ENCODE data around the gene MICAL2.

The MICAL2 gene

DNA sequence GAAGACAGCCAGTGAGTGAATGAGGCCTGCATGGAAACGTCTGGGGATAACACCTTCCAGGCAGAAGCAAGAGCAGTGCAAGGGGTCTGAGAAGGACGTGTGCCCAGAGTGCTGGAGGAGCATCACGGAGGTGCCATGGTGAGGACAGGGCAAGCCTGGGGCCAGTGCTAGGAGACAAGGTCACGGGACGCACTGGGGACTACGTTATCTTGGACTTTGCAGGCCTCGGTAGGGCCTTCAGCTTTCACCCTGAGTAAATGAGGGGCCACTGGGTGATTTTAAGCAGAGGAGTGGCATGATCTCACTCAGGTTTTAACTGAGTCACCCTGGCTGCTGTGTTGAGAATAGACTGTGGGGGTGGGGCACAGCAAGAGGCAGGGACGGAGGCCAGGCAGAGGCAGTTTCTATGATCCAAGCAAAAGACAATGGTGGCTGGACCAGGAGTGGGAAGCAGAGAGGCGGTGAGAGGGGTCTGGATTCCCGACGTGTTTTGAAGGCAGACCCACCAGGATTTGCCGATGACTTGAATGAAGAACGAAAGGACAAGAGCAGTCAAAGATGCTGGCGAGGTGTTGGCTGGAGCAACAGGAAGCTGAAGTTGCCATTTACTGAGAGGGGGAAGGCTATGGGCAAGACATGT lies 164.3 kb downstream of the MICAL2 start:
- peaks cover 9 to 15% of the 10 kb centered on the region in 2 experiments for H3K4me1 ChIP-seq (ENCODE audit: control insufficient read depth in 1 of 2, insufficient read depth in 2 of 2, low read length in 2 of 2)
- H2AFZ ChIP-seq (ENCODE audit: insufficient read depth, low read length, poor library complexity): no peak overlapping the region
- DNase-seq: no peak
- no peak overlapping the region for H2BK12ac ChIP-seq (ENCODE audit: low read length)
- no peaks in the 10 kb centered on the region for H3K36me3 ChIP-seq (ENCODE audit: control insufficient read depth in 1 of 2, insufficient read depth in 2 of 2, low read length in 2 of 2)
- no peak overlapping the region for H3K18ac ChIP-seq (ENCODE audit: low read length)
- no peak overlapping the region for H2BK5ac ChIP-seq (ENCODE audit: low read depth, low read length, poor library complexity)
- H3K4me2 ChIP-seq (ENCODE audit: low read length): no peak overlapping the region
- H3K79me1 ChIP-seq (ENCODE audit: low read length): no peaks in the 10 kb centered on the region
- H3K9ac ChIP-seq (ENCODE audit: low read length): no peak overlapping the region
- no peaks in the 10 kb centered on the region for H3K27me3 ChIP-seq (ENCODE audit: insufficient read depth, low read length)
- H3K79me2 ChIP-seq (ENCODE audit: control insufficient read depth, insufficient read depth, low read length, poor library complexity): no peaks in the 10 kb centered on the region
- WGBS (ENCODE audit: extremely low coverage, insufficient coverage, insufficient read length): no CpG with 5 or more reads among the region's 14 CpGs
- H3K9me3 ChIP-seq (ENCODE audit: insufficient read depth, low read depth, low read length): no peaks in the 10 kb centered on the region
- H3K4me3 ChIP-seq (ENCODE audit: low read depth, low read length): no peak overlapping the region
- H3K27ac ChIP-seq (ENCODE audit: low read depth, low read length): no peak overlapping the region
- H4K12ac ChIP-seq (ENCODE audit: low read depth, low read length): no peak overlapping the region
- H4K91ac ChIP-seq (ENCODE audit: low read depth, low read length): no peak overlapping the region
- H2AK5ac ChIP-seq (ENCODE audit: low read length): no peak overlapping the region
- H3K23ac ChIP-seq (ENCODE audit: low read length): no peak overlapping the region
- H3K4ac ChIP-seq (ENCODE audit: low read depth, low read length): no peak overlapping the region
- H3K14ac ChIP-seq (ENCODE audit: low read length): no peak overlapping the region
- no peak overlapping the region for H2BK120ac ChIP-seq (ENCODE audit: insufficient read depth, low read length, poor library complexity)
- H4K8ac ChIP-seq (ENCODE audit: low read depth, low read length): no peak overlapping the region

DNA sequence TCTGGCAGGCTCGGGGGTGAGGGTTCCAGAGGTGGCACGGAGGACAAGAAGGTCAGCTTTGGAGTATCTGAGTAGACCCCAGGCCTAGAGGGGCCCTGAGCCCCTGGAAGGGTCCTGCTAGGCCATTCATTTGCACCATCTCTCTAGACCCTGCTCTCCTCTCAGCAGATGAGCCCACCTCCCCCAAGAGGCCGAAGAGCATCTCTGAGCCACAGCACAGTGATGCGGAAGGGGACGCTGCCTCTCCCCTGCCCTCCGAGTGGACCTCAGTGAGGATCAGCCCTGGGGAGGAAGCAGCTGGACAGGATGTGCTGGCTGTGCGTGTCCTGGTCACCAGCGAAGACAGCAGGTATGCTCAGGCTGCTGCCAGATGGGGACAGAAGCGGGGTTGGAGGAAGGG lies 165.4 kb downstream of the MICAL2 start:
- no peak overlapping the region for H2BK5ac ChIP-seq (ENCODE audit: low read depth, low read length, poor library complexity)
- no peaks in the 10 kb centered on the region for H3K36me3 ChIP-seq (ENCODE audit: control insufficient read depth in 1 of 2, insufficient read depth in 2 of 2, low read length in 2 of 2)
- H3K79me1 ChIP-seq (ENCODE audit: low read length): peaks cover 3% of the 10 kb centered on the region
- no peak for DNase-seq
- H3K9me3 ChIP-seq (ENCODE audit: insufficient read depth, low read depth, low read length): no peaks in the 10 kb centered on the region
- no peak overlapping the region for H3K18ac ChIP-seq (ENCODE audit: low read length)
- peaks cover 7 to 11% of the 10 kb centered on the region in 2 experiments for H3K4me1 ChIP-seq (ENCODE audit: control insufficient read depth in 1 of 2, insufficient read depth in 2 of 2, low read length in 2 of 2)
- no peak overlapping the region for H2AFZ ChIP-seq (ENCODE audit: insufficient read depth, low read length, poor library complexity)
- no peaks in the 10 kb centered on the region for H3K27me3 ChIP-seq (ENCODE audit: insufficient read depth, low read length)
- no peak overlapping the region for H2BK12ac ChIP-seq (ENCODE audit: low read length)
- WGBS (ENCODE audit: extremely low coverage, insufficient coverage, insufficient read length): no CpG with 5 or more reads among the region's 9 CpGs
- H2AK5ac ChIP-seq (ENCODE audit: low read length): no peak overlapping the region
- no peak overlapping the region for H3K27ac ChIP-seq (ENCODE audit: low read depth, low read length)
- no peak overlapping the region for H4K91ac ChIP-seq (ENCODE audit: low read depth, low read length)
- no peak overlapping the region for H3K4ac ChIP-seq (ENCODE audit: low read depth, low read length)
- no peak overlapping the region for H3K4me3 ChIP-seq (ENCODE audit: low read depth, low read length)
- H4K8ac ChIP-seq (ENCODE audit: low read depth, low read length): no peak overlapping the region
- no peak overlapping the region for H3K14ac ChIP-seq (ENCODE audit: low read length)
- H3K4me2 ChIP-seq (ENCODE audit: low read length): no peak overlapping the region
- H4K12ac ChIP-seq (ENCODE audit: low read depth, low read length): no peak overlapping the region
- no peak overlapping the region for H2BK120ac ChIP-seq (ENCODE audit: insufficient read depth, low read length, poor library complexity)
- no peak overlapping the region for H3K23ac ChIP-seq (ENCODE audit: low read length)
- H3K79me2 ChIP-seq (ENCODE audit: control insufficient read depth, insufficient read depth, low read length, poor library complexity): no peaks in the 10 kb centered on the region
- H3K9ac ChIP-seq (ENCODE audit: low read length): no peak overlapping the region

DNA sequence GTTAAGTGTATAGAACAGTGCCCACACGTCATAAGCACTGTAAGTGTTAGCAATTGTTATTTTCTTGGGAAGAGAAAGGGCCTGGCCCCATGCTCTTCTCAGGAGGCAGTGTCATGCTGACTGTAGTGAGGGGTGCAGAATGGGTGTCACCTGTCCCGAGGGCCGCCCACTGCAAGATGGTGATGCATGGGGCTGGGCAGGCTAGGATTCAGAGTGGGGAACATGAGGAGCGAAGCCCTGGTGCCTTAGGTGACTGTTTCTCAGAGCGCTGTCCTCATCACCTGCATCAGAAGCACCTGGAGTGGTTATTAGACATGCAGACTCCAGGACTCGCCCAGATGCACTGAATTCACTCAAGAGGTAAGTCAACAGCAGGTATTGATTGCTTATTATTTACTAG lies 166.0 kb downstream of the MICAL2 start:
- no peak overlapping the region for H3K23ac ChIP-seq (ENCODE audit: low read length)
- peaks cover 12 to 16% of the 10 kb centered on the region in 2 experiments for H3K4me1 ChIP-seq (ENCODE audit: control insufficient read depth in 1 of 2, insufficient read depth in 2 of 2, low read length in 2 of 2)
- H4K12ac ChIP-seq (ENCODE audit: low read depth, low read length): no peak overlapping the region
- no peaks in the 10 kb centered on the region for H3K36me3 ChIP-seq (ENCODE audit: control insufficient read depth in 1 of 2, insufficient read depth in 2 of 2, low read length in 2 of 2)
- peaks cover 8% of the 10 kb centered on the region for H3K79me1 ChIP-seq (ENCODE audit: low read length)
- WGBS (ENCODE audit: extremely low coverage, insufficient coverage, insufficient read length): no CpG with 5 or more reads among the region's 6 CpGs
- no peak overlapping the region for H3K4me3 ChIP-seq (ENCODE audit: low read depth, low read length)
- H3K4ac ChIP-seq (ENCODE audit: low read depth, low read length): no peak overlapping the region
- no peak overlapping the region for H4K91ac ChIP-seq (ENCODE audit: low read depth, low read length)
- H3K79me2 ChIP-seq (ENCODE audit: control insufficient read depth, insufficient read depth, low read length, poor library complexity): no peaks in the 10 kb centered on the region
- H2BK5ac ChIP-seq (ENCODE audit: low read depth, low read length, poor library complexity): no peak overlapping the region
- H3K9ac ChIP-seq (ENCODE audit: low read length): no peak overlapping the region
- no peaks in the 10 kb centered on the region for H3K27me3 ChIP-seq (ENCODE audit: insufficient read depth, low read length)
- H3K27ac ChIP-seq (ENCODE audit: low read depth, low read length): no peak overlapping the region
- H3K4me2 ChIP-seq (ENCODE audit: low read length): no peak overlapping the region
- H2BK12ac ChIP-seq (ENCODE audit: low read length): no peak overlapping the region
- no peak overlapping the region for H2BK120ac ChIP-seq (ENCODE audit: insufficient read depth, low read length, poor library complexity)
- H2AFZ ChIP-seq (ENCODE audit: insufficient read depth, low read length, poor library complexity): no peak overlapping the region
- H2AK5ac ChIP-seq (ENCODE audit: low read length): no peak overlapping the region
- H3K14ac ChIP-seq (ENCODE audit: low read length): no peak overlapping the region
- no peaks in the 10 kb centered on the region for H3K9me3 ChIP-seq (ENCODE audit: insufficient read depth, low read depth, low read length)
- H4K8ac ChIP-seq (ENCODE audit: low read depth, low read length): no peak overlapping the region
- DNase-seq: no peak
- no peak overlapping the region for H3K18ac ChIP-seq (ENCODE audit: low read length)

DNA sequence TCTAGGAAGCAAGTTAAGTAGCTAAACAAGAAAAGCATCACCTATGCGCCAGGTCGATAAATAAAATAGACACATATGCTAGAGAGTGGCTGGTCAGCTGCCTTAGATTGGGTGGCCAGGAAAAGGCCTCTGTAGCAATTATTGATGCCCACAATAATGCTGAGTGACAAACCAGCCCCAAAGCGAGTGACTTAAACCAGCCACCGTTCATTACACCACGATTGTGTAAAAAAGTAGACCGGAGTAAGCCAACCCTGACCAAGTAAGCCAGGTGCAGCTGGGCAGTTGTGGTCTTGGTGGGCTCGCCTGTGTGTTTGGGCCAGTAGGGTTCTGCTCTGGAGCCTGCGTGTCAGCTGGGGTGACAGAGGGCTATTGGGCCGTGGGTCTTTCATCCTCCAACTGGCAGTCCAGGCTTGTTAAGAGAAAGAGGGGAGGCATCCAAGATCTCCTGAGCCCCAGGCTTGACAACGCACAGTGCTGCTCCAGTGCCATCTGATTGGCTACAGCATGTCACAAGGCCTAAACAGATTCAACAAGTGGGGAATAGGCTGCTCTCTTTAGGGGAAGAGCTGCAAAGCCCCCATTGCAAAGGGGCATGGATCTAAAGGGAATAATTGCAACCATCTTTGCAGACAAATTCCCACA lies 166.6 kb downstream of the MICAL2 start:
- H4K8ac ChIP-seq (ENCODE audit: low read depth, low read length): no peak overlapping the region
- H2AFZ ChIP-seq (ENCODE audit: insufficient read depth, low read length, poor library complexity): no peak overlapping the region
- H4K91ac ChIP-seq (ENCODE audit: low read depth, low read length): no peak overlapping the region
- DNase-seq: no peak
- no peak overlapping the region for H3K18ac ChIP-seq (ENCODE audit: low read length)
- no peak overlapping the region for H3K27ac ChIP-seq (ENCODE audit: low read depth, low read length)
- H3K4me2 ChIP-seq (ENCODE audit: low read length): no peak overlapping the region
- no peak overlapping the region for H3K9ac ChIP-seq (ENCODE audit: low read length)
- H2AK5ac ChIP-seq (ENCODE audit: low read length): no peak overlapping the region
- H3K36me3 ChIP-seq (ENCODE audit: control insufficient read depth in 1 of 2, insufficient read depth in 2 of 2, low read length in 2 of 2): no peaks in the 10 kb centered on the region
- no peak overlapping the region for H2BK120ac ChIP-seq (ENCODE audit: insufficient read depth, low read length, poor library complexity)
- H3K27me3 ChIP-seq (ENCODE audit: insufficient read depth, low read length): no peaks in the 10 kb centered on the region
- no CpG with 5 or more reads among the region's 10 CpGs for WGBS (ENCODE audit: extremely low coverage, insufficient coverage, insufficient read length)
- no peak overlapping the region for H3K14ac ChIP-seq (ENCODE audit: low read length)
- no peak overlapping the region for H3K23ac ChIP-seq (ENCODE audit: low read length)
- no peak overlapping the region for H4K12ac ChIP-seq (ENCODE audit: low read depth, low read length)
- no peak overlapping the region for H3K4me3 ChIP-seq (ENCODE audit: low read depth, low read length)
- peaks cover 12 to 19% of the 10 kb centered on the region in 2 experiments for H3K4me1 ChIP-seq (ENCODE audit: control insufficient read depth in 1 of 2, insufficient read depth in 2 of 2, low read length in 2 of 2)
- no peak overlapping the region for H2BK5ac ChIP-seq (ENCODE audit: low read depth, low read length, poor library complexity)
- H3K4ac ChIP-seq (ENCODE audit: low read depth, low read length): no peak overlapping the region
- H3K9me3 ChIP-seq (ENCODE audit: insufficient read depth, low read depth, low read length): no peaks in the 10 kb centered on the region
- H3K79me1 ChIP-seq (ENCODE audit: low read length): peaks cover 11% of the 10 kb centered on the region
- H2BK12ac ChIP-seq (ENCODE audit: low read length): no peak overlapping the region
- no peaks in the 10 kb centered on the region for H3K79me2 ChIP-seq (ENCODE audit: control insufficient read depth, insufficient read depth, low read length, poor library complexity)

Data from trophoblast cell (in vitro differentiated cells and primary cell).